ENCODE results near the gene NT5DC3. TPM values are rescaled to one million over a fixed set of nuclear protein-coding genes. Genes with fewer than 3 reads are reported as not detected.

Gene NT5DC3
- total and polyA plus RNA-seq, 9 of the 15 experiments (the other 6 are each of a cell fraction or from before 2014, with no cell fraction given) = 6.3 to 33.5 (median 24.5) TPM

DNA sequence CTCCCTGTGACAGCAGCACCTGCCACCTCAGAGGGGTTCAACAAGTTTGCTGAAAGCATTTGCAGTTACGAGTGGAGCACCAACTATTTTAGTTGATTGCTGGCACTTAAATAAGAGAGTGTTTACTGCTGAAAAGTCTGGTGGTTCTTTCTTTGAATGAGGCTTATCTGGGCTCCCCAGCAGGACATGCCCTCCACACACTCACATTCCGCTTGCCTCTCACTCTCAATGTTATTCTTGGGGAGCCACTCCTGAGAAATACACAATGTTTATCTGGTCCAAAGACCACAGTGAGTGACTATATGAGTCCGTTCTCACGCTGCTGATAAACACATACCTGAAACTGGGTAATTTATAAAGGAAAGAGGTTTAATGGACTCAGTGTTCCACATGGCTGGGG lies 31.9 kb downstream of the NT5DC3 start (continued):
- TF ChIP-seq, protein P1, sequence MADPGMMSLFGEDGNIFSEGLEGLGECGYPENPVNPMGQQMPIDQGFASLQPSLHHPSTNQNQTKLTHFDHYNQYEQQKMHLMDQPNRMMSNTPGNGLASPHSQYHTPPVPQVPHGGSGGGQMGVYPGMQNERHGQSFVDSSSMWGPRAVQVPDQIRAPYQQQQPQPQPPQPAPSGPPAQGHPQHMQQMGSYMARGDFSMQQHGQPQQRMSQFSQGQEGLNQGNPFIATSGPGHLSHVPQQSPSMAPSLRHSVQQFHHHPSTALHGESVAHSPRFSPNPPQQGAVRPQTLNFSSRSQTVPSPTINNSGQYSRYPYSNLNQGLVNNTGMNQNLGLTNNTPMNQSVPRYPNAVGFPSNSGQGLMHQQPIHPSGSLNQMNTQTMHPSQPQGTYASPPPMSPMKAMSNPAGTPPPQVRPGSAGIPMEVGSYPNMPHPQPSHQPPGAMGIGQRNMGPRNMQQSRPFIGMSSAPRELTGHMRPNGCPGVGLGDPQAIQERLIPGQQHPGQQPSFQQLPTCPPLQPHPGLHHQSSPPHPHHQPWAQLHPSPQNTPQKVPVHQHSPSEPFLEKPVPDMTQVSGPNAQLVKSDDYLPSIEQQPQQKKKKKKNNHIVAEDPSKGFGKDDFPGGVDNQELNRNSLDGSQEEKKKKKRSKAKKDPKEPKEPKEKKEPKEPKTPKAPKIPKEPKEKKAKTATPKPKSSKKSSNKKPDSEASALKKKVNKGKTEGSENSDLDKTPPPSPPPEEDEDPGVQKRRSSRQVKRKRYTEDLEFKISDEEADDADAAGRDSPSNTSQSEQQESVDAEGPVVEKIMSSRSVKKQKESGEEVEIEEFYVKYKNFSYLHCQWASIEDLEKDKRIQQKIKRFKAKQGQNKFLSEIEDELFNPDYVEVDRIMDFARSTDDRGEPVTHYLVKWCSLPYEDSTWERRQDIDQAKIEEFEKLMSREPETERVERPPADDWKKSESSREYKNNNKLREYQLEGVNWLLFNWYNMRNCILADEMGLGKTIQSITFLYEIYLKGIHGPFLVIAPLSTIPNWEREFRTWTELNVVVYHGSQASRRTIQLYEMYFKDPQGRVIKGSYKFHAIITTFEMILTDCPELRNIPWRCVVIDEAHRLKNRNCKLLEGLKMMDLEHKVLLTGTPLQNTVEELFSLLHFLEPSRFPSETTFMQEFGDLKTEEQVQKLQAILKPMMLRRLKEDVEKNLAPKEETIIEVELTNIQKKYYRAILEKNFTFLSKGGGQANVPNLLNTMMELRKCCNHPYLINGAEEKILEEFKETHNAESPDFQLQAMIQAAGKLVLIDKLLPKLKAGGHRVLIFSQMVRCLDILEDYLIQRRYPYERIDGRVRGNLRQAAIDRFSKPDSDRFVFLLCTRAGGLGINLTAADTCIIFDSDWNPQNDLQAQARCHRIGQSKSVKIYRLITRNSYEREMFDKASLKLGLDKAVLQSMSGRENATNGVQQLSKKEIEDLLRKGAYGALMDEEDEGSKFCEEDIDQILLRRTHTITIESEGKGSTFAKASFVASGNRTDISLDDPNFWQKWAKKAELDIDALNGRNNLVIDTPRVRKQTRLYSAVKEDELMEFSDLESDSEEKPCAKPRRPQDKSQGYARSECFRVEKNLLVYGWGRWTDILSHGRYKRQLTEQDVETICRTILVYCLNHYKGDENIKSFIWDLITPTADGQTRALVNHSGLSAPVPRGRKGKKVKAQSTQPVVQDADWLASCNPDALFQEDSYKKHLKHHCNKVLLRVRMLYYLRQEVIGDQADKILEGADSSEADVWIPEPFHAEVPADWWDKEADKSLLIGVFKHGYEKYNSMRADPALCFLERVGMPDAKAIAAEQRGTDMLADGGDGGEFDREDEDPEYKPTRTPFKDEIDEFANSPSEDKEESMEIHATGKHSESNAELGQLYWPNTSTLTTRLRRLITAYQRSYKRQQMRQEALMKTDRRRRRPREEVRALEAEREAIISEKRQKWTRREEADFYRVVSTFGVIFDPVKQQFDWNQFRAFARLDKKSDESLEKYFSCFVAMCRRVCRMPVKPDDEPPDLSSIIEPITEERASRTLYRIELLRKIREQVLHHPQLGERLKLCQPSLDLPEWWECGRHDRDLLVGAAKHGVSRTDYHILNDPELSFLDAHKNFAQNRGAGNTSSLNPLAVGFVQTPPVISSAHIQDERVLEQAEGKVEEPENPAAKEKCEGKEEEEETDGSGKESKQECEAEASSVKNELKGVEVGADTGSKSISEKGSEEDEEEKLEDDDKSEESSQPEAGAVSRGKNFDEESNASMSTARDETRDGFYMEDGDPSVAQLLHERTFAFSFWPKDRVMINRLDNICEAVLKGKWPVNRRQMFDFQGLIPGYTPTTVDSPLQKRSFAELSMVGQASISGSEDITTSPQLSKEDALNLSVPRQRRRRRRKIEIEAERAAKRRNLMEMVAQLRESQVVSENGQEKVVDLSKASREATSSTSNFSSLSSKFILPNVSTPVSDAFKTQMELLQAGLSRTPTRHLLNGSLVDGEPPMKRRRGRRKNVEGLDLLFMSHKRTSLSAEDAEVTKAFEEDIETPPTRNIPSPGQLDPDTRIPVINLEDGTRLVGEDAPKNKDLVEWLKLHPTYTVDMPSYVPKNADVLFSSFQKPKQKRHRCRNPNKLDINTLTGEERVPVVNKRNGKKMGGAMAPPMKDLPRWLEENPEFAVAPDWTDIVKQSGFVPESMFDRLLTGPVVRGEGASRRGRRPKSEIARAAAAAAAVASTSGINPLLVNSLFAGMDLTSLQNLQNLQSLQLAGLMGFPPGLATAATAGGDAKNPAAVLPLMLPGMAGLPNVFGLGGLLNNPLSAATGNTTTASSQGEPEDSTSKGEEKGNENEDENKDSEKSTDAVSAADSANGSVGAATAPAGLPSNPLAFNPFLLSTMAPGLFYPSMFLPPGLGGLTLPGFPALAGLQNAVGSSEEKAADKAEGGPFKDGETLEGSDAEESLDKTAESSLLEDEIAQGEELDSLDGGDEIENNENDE (IDR thresholded peaks at IDR 0.05; ENCODE audit: low read depth, low read length) = no peak
- TF ChIP-seq SOX6 (IDR thresholded peaks at IDR 0.05) = peak; percentile 71; the same call in 1 of the 2 replicates
- TF ChIP-seq NR3C1 (CRISPR knock-in tag; IDR thresholded peaks at IDR 0.05) = no peak
- TF ChIP-seq SMAD1 (IDR thresholded peaks at IDR 0.05; ENCODE audit: low read depth, low read length, partially characterized antibody) = no peak
- peak; percentile 84 for TF ChIP-seq STAT5A (IDR thresholded peaks at IDR 0.05; ENCODE audit: borderline replicate concordance, low read length)
- TF ChIP-seq, protein P2, sequence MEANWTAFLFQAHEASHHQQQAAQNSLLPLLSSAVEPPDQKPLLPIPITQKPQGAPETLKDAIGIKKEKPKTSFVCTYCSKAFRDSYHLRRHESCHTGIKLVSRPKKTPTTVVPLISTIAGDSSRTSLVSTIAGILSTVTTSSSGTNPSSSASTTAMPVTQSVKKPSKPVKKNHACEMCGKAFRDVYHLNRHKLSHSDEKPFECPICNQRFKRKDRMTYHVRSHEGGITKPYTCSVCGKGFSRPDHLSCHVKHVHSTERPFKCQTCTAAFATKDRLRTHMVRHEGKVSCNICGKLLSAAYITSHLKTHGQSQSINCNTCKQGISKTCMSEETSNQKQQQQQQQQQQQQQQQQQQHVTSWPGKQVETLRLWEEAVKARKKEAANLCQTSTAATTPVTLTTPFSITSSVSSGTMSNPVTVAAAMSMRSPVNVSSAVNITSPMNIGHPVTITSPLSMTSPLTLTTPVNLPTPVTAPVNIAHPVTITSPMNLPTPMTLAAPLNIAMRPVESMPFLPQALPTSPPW (CRISPR knock-in tag; IDR thresholded peaks at IDR 0.05) = no peak; the same call in 1 of the 2 replicates
- TF ChIP-seq TCF7 (IDR thresholded peaks at IDR 0.05; ENCODE audit: borderline replicate concordance) = no peak
- TF ChIP-seq RNF219 (CRISPR knock-in tag; IDR thresholded peaks at IDR 0.05) = no peak
- TF ChIP-seq LCOR (CRISPR knock-in tag; IDR thresholded peaks at IDR 0.05) = no peak
